ENCODE results near the gene NOVA1.

NOVA1 gene

GRCh38 chr14:26626256-26626655, 28.4 kb upstream of the NOVA1 start:
- H3K36me3 ChIP-seq (ENCODE audit: insufficient read depth, low read length): no peaks in the 10 kb centered on the region
- H2AFZ ChIP-seq (ENCODE audit: low read length): no peak overlapping the region
- H3K4me3 ChIP-seq (ENCODE audit: low read length, poor library complexity, severe bottlenecking): no peak overlapping the region
- H3K79me2 ChIP-seq (ENCODE audit: insufficient read depth, low read length): no peaks in the 10 kb centered on the region
- H3K4me2 ChIP-seq (ENCODE audit: low read depth, low read length, poor library complexity, severe bottlenecking): no peak overlapping the region
- H3K27me3 ChIP-seq (ENCODE audit: insufficient read depth, low read length, poor library complexity, severe bottlenecking): no peaks in the 10 kb centered on the region
- H3K9me2 ChIP-seq (replicated peaks; ENCODE audit: low read depth, low read length): no peaks in the 10 kb centered on the region
- TF ChIP-seq EZH2phosphoT487 (IDR thresholded peaks at IDR 0.05; ENCODE audit: borderline replicate concordance): no peak
- TF ChIP-seq, protein P1, sequence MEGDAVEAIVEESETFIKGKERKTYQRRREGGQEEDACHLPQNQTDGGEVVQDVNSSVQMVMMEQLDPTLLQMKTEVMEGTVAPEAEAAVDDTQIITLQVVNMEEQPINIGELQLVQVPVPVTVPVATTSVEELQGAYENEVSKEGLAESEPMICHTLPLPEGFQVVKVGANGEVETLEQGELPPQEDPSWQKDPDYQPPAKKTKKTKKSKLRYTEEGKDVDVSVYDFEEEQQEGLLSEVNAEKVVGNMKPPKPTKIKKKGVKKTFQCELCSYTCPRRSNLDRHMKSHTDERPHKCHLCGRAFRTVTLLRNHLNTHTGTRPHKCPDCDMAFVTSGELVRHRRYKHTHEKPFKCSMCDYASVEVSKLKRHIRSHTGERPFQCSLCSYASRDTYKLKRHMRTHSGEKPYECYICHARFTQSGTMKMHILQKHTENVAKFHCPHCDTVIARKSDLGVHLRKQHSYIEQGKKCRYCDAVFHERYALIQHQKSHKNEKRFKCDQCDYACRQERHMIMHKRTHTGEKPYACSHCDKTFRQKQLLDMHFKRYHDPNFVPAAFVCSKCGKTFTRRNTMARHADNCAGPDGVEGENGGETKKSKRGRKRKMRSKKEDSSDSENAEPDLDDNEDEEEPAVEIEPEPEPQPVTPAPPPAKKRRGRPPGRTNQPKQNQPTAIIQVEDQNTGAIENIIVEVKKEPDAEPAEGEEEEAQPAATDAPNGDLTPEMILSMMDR (conservative IDR thresholded peaks at IDR 0.05; ENCODE audit: low read length): no peak
- no peaks in the 10 kb centered on the region for H3K4me1 ChIP-seq (ENCODE audit: insufficient read depth, low read length, poor library complexity, severe bottlenecking)
- H4K20me1 ChIP-seq (ENCODE audit: insufficient read depth, low read length, poor library complexity, severe bottlenecking): no peaks in the 10 kb centered on the region
- H3K9ac ChIP-seq (ENCODE audit: low read depth, low read length, poor library complexity, severe bottlenecking): no peak overlapping the region
- no peaks in the 10 kb centered on the region for H3K9me3 ChIP-seq (ENCODE audit: insufficient read depth, low read depth, low read length)
- no peaks in the 10 kb centered on the region for H3F3A ChIP-seq (ENCODE audit: low read depth)

DNA sequence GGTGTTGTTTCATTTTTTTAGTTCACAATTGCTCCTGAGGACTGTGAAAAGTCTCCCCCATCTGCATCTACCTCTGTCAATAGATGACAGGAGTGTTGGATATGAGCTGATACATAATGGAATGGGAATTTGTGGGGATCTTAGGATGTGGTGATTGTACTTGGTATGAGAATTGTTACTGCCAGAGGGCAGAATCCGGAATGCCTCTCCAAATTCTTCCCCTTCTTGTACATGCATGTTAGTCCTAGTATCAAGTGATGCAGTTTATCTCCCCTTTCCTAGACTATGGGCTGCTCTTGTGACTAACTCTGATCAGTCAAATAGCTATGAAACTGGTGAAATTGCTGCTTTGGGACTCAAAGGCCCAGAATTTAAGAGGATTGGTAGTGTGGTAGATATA, 24.8 kb upstream of the NOVA1 start:
- TF ChIP-seq, protein P1 (conservative IDR thresholded peaks at IDR 0.05; ENCODE audit: low read length): no peak
- TF ChIP-seq EZH2phosphoT487 (IDR thresholded peaks at IDR 0.05; ENCODE audit: borderline replicate concordance): no peak
- Histone ChIP-seq H2AFZ (ENCODE audit: low read length) (no peak overlapping the region), H3K4me2 (ENCODE audit: low read depth, low read length, poor library complexity, severe bottlenecking) (no peak overlapping the region)

DNA sequence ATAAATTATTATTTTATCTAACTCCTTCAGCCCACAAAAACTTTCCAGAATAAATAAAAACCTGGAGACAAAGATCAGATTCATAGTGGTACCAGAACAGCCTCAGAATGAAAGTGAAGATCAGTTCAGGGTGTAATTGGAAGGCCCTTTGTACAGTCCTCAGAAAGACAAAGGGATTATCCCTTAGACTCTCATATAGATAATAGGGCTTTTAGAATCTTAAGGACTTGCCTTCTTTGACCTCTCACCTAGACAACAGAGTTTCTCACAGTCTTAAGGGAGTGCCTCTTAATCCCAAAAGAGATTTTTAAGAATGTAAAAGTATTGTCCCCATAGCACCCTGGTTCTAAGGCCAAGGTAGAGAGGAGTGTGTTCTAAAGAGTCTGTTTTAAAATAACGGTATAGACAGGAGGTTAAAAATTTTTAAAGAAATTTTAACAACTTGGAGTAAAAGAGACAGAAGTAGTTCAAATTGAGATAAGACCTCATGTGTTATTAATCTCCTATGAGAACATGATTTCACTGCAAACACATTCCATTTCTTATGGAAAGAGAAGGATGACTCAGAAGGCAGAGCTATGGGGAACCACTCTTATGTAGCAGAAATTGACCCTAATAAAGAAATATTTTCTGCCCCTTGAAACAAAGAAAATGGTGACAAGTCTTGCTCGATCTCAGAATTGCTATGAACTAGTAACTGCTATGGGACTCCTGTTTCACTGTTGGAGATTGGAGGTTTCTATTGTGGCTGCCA, 24.2 kb upstream of the NOVA1 start:
- Histone ChIP-seq H3K9me3 (ENCODE audit: insufficient read depth, low read depth, low read length) (no peaks in the 10 kb centered on the region), H3K27me3 (ENCODE audit: insufficient read depth, low read length, poor library complexity, severe bottlenecking) (no peaks in the 10 kb centered on the region), H3K4me1 (ENCODE audit: insufficient read depth, low read length, poor library complexity, severe bottlenecking) (no peaks in the 10 kb centered on the region), H2AFZ (ENCODE audit: low read length) (no peak overlapping the region), H3K9ac (ENCODE audit: low read depth, low read length, poor library complexity, severe bottlenecking) (no peak overlapping the region), H3K36me3 (ENCODE audit: insufficient read depth, low read length) (no peaks in the 10 kb centered on the region), H4K20me1 (ENCODE audit: insufficient read depth, low read length, poor library complexity, severe bottlenecking) (no peaks in the 10 kb centered on the region), H3K9me2 (replicated peaks; ENCODE audit: low read depth, low read length) (no peaks in the 10 kb centered on the region), H3K4me2 (ENCODE audit: low read depth, low read length, poor library complexity, severe bottlenecking) (no peak overlapping the region), H3K4me3 (ENCODE audit: low read length, poor library complexity, severe bottlenecking) (no peak overlapping the region), H3F3A (ENCODE audit: low read depth) (no peaks in the 10 kb centered on the region), H3K79me2 (ENCODE audit: insufficient read depth, low read length) (no peaks in the 10 kb centered on the region)
- TF ChIP-seq, protein P1 (conservative IDR thresholded peaks at IDR 0.05; ENCODE audit: low read length): no peak
- TF ChIP-seq EZH2phosphoT487 (IDR thresholded peaks at IDR 0.05; ENCODE audit: borderline replicate concordance): no peak

More for the DNA sequence above, 24.8 kb upstream of the NOVA1 start:
- no peaks in the 10 kb centered on the region for H3K27me3 ChIP-seq (ENCODE audit: insufficient read depth, low read length, poor library complexity, severe bottlenecking)
- H3K9ac ChIP-seq (ENCODE audit: low read depth, low read length, poor library complexity, severe bottlenecking): no peak overlapping the region
- H3K4me1 ChIP-seq (ENCODE audit: insufficient read depth, low read length, poor library complexity, severe bottlenecking): no peaks in the 10 kb centered on the region
- no peak overlapping the region for H3K4me3 ChIP-seq (ENCODE audit: low read length, poor library complexity, severe bottlenecking)
- H3K9me3 ChIP-seq (ENCODE audit: insufficient read depth, low read depth, low read length): no peaks in the 10 kb centered on the region
- H3K79me2 ChIP-seq (ENCODE audit: insufficient read depth, low read length): no peaks in the 10 kb centered on the region
- no peaks in the 10 kb centered on the region for H3K36me3 ChIP-seq (ENCODE audit: insufficient read depth, low read length)
- H4K20me1 ChIP-seq (ENCODE audit: insufficient read depth, low read length, poor library complexity, severe bottlenecking): no peaks in the 10 kb centered on the region
- no peaks in the 10 kb centered on the region for H3F3A ChIP-seq (ENCODE audit: low read depth)
- H3K9me2 ChIP-seq (replicated peaks; ENCODE audit: low read depth, low read length): no peaks in the 10 kb centered on the region

Measured in Loucy (cell line).